HUES64 (cell line): ENCODE results near the gene FXYD2.

ENCODE experiments used
- H3K27ac ChIP-seq: 2 replicates; pipeline ENCODE4 v1.7.0; 2013; ENCODE audit warnings: low read depth, low read length, inconsistent platforms
- H3K27me3 ChIP-seq: 2 replicates; pipeline ENCODE4 v1.6.1; 2013; ENCODE audit warnings: mild to moderate bottlenecking, low read length; ENCODE audit not compliant: insufficient read depth
- H3K36me3 ChIP-seq: 2 replicates; pipeline ENCODE4 v1.6.1; 2013; ENCODE audit warnings: mild to moderate bottlenecking, low read length; ENCODE audit not compliant: insufficient read depth
- H3K4me1 ChIP-seq: 2 replicates; pipeline ENCODE4 v1.6.1; 2013; ENCODE audit warnings: mild to moderate bottlenecking, low read length, moderate library complexity; ENCODE audit not compliant: insufficient read depth
- H3K4me3 ChIP-seq: 2 replicates; pipeline ENCODE4 v1.5.1; 2013; ENCODE audit warnings: mild to moderate bottlenecking, low read length, moderate library complexity
- H3K9ac ChIP-seq: 2 replicates; pipeline ENCODE4 v1.6.1; 2013; ENCODE audit warnings: mild to moderate bottlenecking, low read depth, low read length
- H3K9me3 ChIP-seq: 2 replicates; pipeline ENCODE4 v1.6.1; 2013; ENCODE audit warnings: low read depth, low read length; ENCODE audit not compliant: insufficient read depth
- WGBS: fragments of 150-250, 120-280 bp; methylation state at CpG from one replicate; pipeline ENCODE4 v1.1.7; 2013; ENCODE audit warnings: missing lambda C conversion rate; 5-methylcytosine and 5-hydroxymethylcytosine counted together

Gene FXYD2

DNA sequence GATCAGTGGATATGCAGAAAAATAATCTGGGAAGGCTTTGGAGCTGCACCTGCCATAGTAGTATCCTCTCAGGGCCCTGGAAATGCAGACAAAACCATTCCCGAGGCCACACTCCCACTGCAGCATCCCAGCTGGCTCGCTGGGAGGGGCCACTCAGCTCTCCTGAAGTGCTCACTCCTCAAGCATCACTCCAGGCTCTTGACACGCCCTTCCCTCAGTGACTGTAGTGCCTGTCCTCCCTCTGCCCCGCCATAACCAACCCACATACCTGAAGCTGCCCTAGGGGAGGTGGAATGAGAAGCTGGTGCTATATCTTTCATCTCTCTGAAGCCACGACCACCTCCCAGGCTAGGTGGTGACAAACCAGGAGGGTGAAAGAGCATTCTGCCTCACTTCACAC lies 32.3 kb downstream of the FXYD2 start:
- no peak overlapping the region for H3K27ac ChIP-seq
- no peak overlapping the region for H3K9ac ChIP-seq
- H3K36me3 ChIP-seq, result no peaks in the 10 kb centered on the region
- WGBS, result 86% methylated on average over 4 of the region's 5 CpGs
- no peak overlapping the region for H3K4me3 ChIP-seq
- H3K9me3 ChIP-seq, result no peaks in the 10 kb centered on the region
- H3K27me3 ChIP-seq, result peaks cover 57% of the 10 kb centered on the region
- 0 out of 2 replicates have a peak, but pooled peaks cover 4% of the 10 kb centered on the region for H3K4me1 ChIP-seq

DNA sequence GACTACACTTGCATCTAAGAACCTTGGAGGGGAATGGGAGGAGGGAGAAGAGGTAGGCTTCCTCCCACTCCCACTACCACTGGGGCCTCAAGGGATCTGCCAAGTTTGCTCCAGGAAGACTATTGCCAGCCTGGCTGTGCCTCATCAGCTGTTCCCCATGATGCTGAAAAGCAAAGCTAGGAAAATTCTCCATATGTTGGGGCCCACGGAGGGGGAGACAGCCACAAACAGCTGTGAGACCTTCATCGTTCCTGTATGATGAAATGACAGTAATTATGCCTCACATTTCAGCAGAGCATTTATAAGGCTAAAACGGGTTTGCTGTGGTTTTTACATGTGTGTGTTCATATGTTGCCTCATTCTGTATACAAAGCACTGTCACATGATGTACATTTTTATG lies 34.3 kb downstream of the FXYD2 start:
- Histone ChIP-seq H3K36me3 (no peaks in the 10 kb centered on the region), H3K27me3 (peaks cover 41% of the 10 kb centered on the region), H3K9me3 (no peaks in the 10 kb centered on the region), H3K9ac (no peak overlapping the region), H3K4me1 (0 out of 2 replicates have a peak, but pooled peaks cover 4% of the 10 kb centered on the region), H3K27ac (no peak overlapping the region), H3K4me3 (no peak overlapping the region)
- WGBS, result 91% methylated on average over 3 of the region's 3 CpGs

DNA sequence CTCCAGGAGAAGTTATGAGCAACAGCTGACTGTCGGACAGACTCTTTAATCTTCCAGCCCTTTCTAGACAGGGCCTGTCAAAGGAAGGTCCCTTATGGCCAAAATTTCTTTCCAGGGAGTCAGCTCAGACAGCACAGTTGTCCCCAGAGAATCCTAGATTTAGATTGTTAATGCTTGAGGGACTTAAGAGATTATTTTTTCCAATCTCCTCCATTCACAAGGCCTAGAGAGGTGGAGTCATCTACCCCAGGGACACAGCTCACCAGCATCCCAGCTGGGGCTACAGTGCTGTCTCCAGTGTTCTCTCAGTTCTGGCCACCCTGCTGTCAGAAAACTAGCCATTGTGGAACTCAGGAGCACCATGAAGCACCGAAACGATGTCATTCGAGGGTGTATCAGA lies 35.3 kb downstream of the FXYD2 start:
- WGBS, result 91% methylated on average over 4 of the region's 4 CpGs
- peaks cover 30% of the 10 kb centered on the region for H3K27me3 ChIP-seq

DNA sequence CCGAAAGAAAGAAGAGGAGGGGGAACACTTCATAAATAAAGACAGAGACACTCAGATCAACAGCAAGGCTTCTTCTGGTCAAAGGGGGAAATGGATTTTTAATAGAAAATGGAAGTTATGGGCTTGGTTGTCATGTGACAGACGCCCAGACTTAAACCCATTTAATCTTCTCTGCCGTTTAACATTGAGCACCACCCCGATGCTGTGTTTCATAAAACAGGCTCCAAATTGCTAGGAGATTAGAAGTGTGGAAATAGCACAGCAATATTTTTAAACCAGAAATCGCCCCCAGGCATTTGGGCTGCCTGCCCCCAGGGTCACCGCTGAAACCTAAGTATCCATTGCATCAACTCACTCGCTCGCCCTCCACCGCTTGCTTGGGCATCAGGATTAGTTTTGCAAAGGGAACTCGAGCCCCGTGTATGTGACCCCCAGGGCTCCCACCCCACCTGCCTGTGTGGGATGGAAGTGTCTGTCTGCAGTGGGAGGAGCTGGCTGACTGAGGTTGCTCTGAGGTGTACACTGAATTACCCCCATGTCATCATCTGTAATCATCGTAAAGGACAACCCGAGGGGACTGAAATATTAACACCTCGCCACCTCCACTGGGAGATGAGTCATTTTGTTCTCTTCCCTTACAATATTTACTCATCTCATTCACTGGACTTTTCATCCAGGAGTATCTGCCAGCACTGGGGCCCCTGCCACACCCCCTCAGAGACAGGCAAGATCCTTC lies 38.2 kb downstream of the FXYD2 start:
- Histone ChIP-seq H3K4me3 (no peak overlapping the region), H3K27ac (no peak overlapping the region), H3K9me3 (no peaks in the 10 kb centered on the region), H3K4me1 (no peaks in the 10 kb centered on the region), H3K9ac (no peak overlapping the region), H3K36me3 (no peaks in the 10 kb centered on the region), H3K27me3 (peaks cover 11% of the 10 kb centered on the region; the same call in 1 of the 2 replicates)
- 85% methylated on average over 14 of the region's 14 CpGs for WGBS

More for the DNA sequence above, 35.3 kb downstream of the FXYD2 start:
- H3K4me1 ChIP-seq, result no peaks in the 10 kb centered on the region
- H3K4me3 ChIP-seq, result no peak overlapping the region
- no peaks in the 10 kb centered on the region for H3K9me3 ChIP-seq
- no peaks in the 10 kb centered on the region for H3K36me3 ChIP-seq
- no peak overlapping the region for H3K27ac ChIP-seq
- H3K9ac ChIP-seq, result no peak overlapping the region

DNA sequence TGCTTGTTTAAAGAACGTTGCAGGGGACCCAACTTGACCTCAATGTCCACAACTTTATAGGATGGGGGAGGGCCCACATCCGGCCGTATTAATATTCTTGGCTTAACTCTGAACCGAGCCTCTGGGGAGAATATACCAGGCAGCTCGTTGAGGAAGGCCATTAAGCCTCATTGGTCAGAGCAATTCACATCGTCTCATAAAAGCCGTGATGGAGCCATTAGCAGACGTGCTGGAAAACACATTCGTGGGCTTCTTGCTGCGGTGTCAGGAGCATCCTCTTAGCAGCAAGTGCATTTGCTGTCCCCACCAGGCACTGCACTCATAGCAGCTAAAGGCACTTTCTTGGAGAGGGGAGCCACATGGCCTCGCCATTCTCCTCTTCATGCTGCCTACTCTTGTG lies 42.4 kb downstream of the FXYD2 start:
- no peaks in the 10 kb centered on the region for H3K4me1 ChIP-seq
- H3K27ac ChIP-seq, result no peak overlapping the region
- no peak overlapping the region for H3K9ac ChIP-seq
- WGBS, result 93% methylated on average over 11 of the region's 11 CpGs
- peaks cover 3% of the 10 kb centered on the region; the same call in 1 of the 2 replicates for H3K27me3 ChIP-seq
- H3K4me3 ChIP-seq, result no peak overlapping the region
- H3K9me3 ChIP-seq, result no peaks in the 10 kb centered on the region
- no peaks in the 10 kb centered on the region for H3K36me3 ChIP-seq

DNA sequence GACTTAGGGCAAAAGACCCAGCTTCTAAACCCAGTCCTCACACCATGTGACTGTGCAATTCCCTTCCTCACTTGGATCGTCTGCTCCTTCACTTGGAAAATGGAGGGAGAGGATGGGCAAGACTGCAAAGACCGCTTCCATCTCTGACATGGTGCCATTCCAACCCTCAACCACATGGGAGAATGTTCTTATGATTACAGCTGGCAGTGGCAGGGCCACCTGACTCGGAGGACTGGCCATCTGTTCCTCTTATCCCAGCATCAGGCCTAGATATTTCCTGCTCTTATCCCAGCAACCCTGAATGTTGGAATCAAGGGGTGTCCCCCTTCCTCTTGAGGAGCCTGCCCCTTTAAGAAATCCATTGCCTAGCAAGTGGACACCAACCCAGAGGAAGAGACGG lies 42.9 kb downstream of the FXYD2 start:
- Histone ChIP-seq H3K36me3 (no peaks in the 10 kb centered on the region), H3K4me1 (no peaks in the 10 kb centered on the region), H3K27ac (no peak overlapping the region), H3K27me3 (peaks cover 3% of the 10 kb centered on the region; the same call in 1 of the 2 replicates), H3K9ac (no peak overlapping the region), H3K4me3 (no peak overlapping the region), H3K9me3 (no peaks in the 10 kb centered on the region)
- WGBS, result 94% methylated on average over 4 of the region's 4 CpGs

DNA sequence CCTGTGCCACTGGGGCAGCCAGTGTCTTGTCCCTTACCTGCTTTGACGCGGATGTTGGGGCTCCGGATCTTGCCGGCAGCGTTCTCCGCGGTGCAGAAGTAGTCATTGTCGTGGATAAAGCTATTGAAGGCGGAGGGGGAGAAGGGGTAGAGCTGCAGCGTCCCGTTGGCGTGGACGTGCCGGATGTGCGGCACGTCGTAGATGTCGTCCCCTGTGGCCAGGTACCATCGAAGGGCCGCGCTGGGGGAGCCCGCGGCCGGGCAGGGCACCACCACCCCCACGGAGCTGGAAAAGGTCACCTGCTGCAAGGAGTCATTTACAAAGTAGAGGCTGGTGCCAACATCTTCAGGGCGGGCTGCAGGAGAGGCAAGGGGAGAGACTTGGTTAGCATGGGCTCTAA lies 44.1 kb downstream of the FXYD2 start:
- Histone ChIP-seq H3K27ac (no peak overlapping the region), H3K9ac (no peak overlapping the region), H3K4me3 (no peak overlapping the region), H3K4me1 (no peaks in the 10 kb centered on the region), H3K36me3 (no peaks in the 10 kb centered on the region), H3K9me3 (no peaks in the 10 kb centered on the region), H3K27me3 (no peaks in the 10 kb centered on the region; the same call in 1 of the 2 replicates)
- 91% methylated on average over 26 of the region's 26 CpGs for WGBS

DNA sequence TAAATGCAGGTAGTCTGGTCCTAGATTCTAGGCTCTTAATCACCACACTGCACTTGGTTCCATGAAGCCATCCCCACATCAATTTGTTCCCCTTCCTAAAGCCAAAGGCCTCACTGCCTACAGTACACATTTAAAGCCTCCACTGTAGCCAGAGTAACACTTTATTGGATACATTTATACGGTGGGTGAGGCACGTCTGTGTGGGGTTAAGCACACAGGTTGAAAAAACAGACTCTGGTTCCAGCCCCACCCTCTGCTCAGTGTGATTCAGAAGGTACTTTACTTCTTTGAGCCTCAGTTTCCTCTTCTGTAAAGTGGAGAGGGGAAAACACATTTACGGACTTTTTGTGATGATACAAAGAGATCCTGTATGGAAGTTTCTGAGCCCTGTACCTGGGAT lies 50.0 kb downstream of the FXYD2 start:
- Histone ChIP-seq H3K36me3 (no peaks in the 10 kb centered on the region), H3K4me3 (no peak overlapping the region), H3K27me3 (no peaks in the 10 kb centered on the region), H3K4me1 (no peaks in the 10 kb centered on the region), H3K9me3 (no peaks in the 10 kb centered on the region), H3K9ac (no peak overlapping the region), H3K27ac (no peak overlapping the region)
- WGBS, result 95% methylated on average over 3 of the region's 3 CpGs

DNA sequence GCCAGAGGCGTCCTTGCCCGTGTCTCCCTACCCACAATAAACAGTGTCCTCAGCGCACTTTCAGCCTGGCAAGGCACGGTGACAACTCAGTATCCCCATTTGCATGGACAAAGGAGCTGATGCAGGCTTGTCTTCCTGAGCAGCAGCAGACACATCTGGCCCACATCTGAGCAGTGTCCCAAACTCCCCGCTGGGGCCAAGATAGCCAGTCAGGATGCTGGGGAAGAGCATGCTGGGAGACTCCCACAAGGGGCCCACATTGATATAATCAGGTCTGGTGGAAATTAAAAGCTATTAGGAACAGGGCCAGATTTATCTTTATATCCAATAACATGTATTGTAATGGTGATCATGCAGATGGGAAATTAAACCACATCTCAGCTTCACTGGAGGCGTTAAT lies 52.2 kb downstream of the FXYD2 start:
- Histone ChIP-seq H3K36me3 (no peaks in the 10 kb centered on the region), H3K9ac (no peak overlapping the region), H3K4me1 (no peaks in the 10 kb centered on the region), H3K4me3 (no peak overlapping the region), H3K27ac (no peak overlapping the region), H3K9me3 (no peaks in the 10 kb centered on the region), H3K27me3 (no peaks in the 10 kb centered on the region)
- 93% methylated on average over 5 of the region's 6 CpGs for WGBS

DNA sequence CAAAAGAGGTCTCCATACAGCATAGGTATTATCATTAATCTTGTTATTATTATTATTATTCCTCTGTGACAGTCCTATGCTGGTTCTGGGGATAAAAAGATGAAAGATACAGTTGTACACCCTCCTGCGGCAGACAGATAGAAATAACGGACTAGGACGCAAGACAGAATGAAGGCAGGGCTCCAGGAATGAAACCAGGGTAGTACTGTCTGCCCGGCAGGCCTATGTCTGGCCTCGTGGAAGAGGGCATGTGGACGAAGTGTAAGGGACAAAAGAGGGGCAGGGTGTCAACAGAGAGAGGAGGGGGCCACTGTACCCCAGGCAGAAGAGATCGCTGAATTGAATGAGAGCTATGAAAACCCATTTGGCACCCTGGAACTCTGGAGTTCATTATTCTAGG lies 52.7 kb downstream of the FXYD2 start:
- Histone ChIP-seq H3K4me1 (no peaks in the 10 kb centered on the region), H3K27ac (no peak overlapping the region), H3K27me3 (no peaks in the 10 kb centered on the region), H3K36me3 (no peaks in the 10 kb centered on the region), H3K4me3 (no peak overlapping the region), H3K9ac (no peak overlapping the region), H3K9me3 (no peaks in the 10 kb centered on the region)
- WGBS, result 92% methylated on average over 7 of the region's 7 CpGs

DNA sequence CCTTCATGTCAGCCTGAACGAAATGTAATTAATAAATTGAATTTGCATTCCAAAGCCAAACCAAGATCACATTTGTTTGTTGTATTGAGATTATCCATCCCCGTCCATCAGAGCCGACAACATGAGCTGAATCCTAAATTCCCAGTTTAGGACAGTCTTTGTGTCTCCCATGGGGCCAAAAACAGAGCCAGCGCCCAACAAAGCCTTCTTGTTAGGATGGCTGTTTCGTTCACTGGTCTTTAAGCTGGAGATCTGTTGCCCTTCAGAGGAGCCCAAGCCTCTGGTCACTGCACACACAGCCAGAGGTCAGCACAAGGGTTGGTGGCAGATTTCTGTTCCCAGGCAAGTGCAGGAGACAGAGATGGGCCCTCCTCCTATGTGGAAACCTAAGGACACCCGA lies 53.3 kb downstream of the FXYD2 start:
- H3K27ac ChIP-seq, result no peak overlapping the region
- H3K9ac ChIP-seq, result no peak overlapping the region
- no peaks in the 10 kb centered on the region for H3K36me3 ChIP-seq
- H3K9me3 ChIP-seq, result no peaks in the 10 kb centered on the region
- 91% methylated on average over 6 of the region's 6 CpGs for WGBS
- H3K4me1 ChIP-seq, result no peaks in the 10 kb centered on the region
- no peak overlapping the region for H3K4me3 ChIP-seq
- H3K27me3 ChIP-seq, result 0 out of 2 replicates have a peak, but pooled peaks cover under 1% of the 10 kb centered on the region

DNA sequence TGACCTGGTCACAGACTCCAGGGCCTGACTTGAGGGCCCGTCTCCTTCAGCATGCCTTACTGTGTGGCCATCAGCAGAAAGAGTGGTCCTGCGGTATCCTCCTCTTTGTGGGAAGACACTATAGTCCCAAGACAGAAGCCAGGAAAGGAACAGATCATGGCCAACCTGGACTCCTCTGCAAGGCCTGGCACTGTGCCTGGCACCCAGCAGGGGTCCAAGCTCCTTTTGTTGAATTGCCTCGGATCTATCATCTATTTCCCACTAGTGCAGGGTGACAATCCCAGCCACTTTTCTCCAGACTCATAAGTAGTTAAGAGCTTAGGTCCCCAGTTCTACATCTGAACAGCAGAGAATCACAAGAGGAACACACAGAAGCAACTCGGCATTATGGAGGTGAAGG lies 54.5 kb downstream of the FXYD2 start:
- H3K27ac ChIP-seq, result no peak overlapping the region
- WGBS, result 88% methylated on average over 4 of the region's 4 CpGs
- no peaks in the 10 kb centered on the region for H3K9me3 ChIP-seq
- no peaks in the 10 kb centered on the region for H3K4me1 ChIP-seq
- no peaks in the 10 kb centered on the region for H3K36me3 ChIP-seq
- H3K27me3 ChIP-seq, result 0 out of 2 replicates have a peak, but pooled peaks cover 2% of the 10 kb centered on the region
- no peak overlapping the region for H3K4me3 ChIP-seq
- H3K9ac ChIP-seq, result no peak overlapping the region
